GM03348 (cell line): Measurements from ENCODE around the gene CNTD1.
"Not testable (repeated sequence)": the region's sequence is repeated elsewhere in the genome, so short reads cannot be mapped to it uniquely, and the experiment has no call there.

Source experiments
- DNase-seq: peaks from one replicate; pipeline ENCODE4 v3.0.0; 2012; ENCODE audit warnings: low spot score

CNTD1 gene

DNA sequence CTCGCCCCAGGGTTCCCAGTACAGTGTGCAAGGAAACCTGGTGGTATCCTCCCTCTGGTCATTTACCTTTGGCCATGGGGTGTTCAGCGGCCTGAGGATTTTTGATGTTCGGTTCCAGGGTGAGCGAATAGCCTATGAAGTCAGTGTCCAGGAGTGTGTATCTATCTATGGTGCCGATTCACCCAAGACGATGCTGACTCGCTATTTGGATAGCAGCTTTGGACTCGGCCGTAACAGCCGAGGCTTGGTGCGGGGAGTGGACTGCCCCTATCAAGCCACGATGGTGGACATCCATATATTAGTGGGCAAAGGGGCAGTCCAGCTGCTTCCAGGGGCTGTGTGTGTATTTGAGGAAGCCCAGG lies 46.9 kb downstream of the CNTD1 start:
- DNase-seq = no peak

DNA sequence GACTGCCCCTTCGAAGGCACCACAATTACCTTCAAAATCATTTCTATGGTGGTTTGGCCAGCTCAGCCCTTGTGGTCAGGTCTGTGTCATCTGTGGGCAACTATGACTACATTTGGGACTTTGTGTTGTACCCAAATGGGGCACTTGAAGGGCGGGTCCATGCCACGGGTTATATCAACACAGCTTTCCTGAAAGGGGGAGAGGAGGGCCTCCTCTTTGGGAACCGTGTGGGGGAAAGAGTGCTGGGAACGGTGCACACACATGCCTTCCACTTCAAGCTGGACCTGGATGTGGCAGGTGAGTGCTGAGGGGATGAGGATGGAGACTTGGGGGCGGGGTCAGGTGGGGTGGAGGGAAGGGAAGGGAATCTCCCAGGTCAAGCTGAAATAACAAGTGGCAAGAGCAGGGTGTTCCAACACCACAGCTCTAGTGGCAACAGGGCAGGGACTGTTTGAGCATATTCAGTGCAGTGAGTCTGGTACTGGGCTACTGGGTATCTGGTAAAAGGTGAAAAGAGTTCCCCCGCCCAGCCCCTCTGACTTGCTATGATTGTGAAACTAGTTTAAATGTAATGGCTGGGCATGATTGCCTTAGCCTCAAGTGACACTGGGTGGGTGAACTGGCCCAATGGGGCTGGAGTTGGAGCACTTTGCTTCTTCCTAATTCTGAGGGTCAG lies 47.4 kb downstream of the CNTD1 start:
- DNase-seq = no peak

- DNase-seq = peak; percentile 72
Measured at GRCh38 chr17:42846594-42847280, 48.1 kb downstream of the CNTD1 start.

GRCh38 chr17:42848093-42848492 lies 49.4 kb downstream of the CNTD1 start:
- DNase-seq = no peak

- DNase-seq = no peak
Measured at GRCh38 chr17:42849031-42849430, 50.4 kb downstream of the CNTD1 start.

GRCh38 chr17:42849451-42850181 lies 51.0 kb downstream of the CNTD1 start:
- DNase-seq = peak; percentile 43

DNA sequence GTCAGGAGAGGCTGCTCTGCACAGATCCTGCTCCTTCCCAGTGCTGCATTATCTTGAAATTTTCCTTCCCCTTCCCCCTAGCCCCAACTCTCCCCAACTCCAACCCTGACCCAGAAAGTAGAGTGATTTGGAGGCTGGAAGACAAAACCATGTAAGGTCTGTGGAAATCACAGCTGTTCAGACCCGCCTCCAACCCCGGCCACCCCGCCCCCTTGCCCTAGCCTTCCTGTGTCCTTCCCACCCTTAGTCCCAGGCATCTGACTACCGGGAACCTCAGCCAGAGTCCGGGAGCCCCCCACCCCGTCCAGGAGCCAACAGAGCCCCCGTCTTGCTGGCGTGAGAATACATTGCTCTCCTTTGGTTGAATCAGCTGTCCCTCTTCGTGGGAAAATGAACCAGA lies 52.3 kb downstream of the CNTD1 start, which contains the start of gene AOC3:
Gene AOC3 (plus strand): TSS at position 246 of the 400 bp plus-strand sequence. CDS start 145 bp downstream, at position 391.
- DNase-seq = no peak

DNA sequence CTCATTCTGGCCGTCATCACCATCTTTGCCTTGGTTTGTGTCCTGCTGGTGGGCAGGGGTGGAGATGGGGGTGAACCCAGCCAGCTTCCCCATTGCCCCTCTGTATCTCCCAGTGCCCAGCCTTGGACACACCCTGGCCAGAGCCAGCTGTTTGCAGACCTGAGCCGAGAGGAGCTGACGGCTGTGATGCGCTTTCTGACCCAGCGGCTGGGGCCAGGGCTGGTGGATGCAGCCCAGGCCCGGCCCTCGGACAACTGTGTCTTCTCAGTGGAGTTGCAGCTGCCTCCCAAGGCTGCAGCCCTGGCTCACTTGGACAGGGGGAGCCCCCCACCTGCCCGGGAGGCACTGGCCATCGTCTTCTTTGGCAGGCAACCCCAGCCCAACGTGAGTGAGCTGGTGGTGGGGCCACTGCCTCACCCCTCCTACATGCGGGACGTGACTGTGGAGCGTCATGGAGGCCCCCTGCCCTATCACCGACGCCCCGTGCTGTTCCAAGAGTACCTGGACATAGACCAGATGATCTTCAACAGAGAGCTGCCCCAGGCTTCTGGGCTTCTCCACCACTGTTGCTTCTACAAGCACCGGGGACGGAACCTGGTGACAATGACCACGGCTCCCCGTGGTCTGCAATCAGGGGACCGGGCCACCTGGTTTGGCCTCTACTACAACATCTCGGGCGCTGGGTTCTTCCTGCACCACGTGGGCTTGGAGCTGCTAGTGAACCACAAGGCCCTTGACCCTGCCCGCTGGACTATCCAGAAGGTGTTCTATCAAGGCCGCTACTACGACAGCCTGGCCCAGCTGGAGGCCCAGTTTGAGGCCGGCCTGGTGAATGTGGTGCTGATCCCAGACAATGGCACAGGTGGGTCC lies 52.9 kb downstream of the CNTD1 start:
- not testable (repeated sequence) for DNase-seq

DNA sequence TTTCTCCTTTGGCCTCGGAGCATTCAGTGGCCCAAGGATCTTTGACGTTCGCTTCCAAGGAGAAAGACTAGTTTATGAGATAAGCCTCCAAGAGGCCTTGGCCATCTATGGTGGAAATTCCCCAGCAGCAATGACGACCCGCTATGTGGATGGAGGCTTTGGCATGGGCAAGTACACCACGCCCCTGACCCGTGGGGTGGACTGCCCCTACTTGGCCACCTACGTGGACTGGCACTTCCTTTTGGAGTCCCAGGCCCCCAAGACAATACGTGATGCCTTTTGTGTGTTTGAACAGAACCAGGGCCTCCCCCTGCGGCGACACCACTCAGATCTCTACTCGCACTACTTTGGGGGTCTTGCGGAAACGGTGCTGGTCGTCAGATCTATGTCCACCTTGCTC lies 53.7 kb downstream of the CNTD1 start:
- DNase-seq = no peak

DNA sequence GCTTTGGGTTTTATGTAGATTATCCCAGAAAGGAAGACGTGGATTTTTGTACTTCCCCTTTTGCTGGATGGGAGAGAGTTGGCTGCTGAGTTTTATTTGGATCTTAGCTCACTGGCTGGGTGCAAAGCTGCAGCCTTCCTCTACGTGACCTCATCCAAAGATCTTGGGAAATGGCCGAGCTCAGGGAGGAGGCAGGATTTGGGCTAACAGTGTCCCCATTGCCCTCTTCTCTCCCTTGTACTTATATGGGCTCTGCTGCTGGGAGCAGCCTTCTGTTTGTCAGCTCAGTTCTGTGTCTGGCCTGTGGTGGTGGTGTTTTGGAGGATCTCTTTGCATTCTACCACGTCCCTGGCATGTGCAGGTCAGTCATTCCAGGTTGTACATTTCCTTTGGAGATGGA lies 54.3 kb downstream of the CNTD1 start:
- no peak for DNase-seq

DNA sequence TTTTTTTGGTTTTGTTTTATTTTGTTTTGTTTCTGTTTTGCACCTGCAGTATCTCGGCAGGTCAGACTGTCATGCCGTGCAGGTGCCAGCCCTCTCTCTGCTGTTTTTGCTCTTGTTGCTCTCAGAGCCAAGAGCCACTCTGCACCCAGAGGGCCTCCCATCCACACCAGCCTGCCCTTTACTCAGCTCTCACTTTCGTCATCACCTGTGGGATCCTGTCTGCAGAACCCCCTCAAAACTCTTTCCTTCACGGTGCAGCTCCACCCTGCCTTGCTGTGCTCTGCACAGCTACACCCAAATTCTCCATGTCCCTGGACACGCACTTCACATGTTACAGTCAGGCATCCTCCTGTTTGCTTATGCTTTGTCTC lies 54.9 kb downstream of the CNTD1 start:
- DNase-seq = no peak

GRCh38 chr17:42853968-42854790 lies 55.5 kb downstream of the CNTD1 start:
- DNase-seq = no peak

DNA sequence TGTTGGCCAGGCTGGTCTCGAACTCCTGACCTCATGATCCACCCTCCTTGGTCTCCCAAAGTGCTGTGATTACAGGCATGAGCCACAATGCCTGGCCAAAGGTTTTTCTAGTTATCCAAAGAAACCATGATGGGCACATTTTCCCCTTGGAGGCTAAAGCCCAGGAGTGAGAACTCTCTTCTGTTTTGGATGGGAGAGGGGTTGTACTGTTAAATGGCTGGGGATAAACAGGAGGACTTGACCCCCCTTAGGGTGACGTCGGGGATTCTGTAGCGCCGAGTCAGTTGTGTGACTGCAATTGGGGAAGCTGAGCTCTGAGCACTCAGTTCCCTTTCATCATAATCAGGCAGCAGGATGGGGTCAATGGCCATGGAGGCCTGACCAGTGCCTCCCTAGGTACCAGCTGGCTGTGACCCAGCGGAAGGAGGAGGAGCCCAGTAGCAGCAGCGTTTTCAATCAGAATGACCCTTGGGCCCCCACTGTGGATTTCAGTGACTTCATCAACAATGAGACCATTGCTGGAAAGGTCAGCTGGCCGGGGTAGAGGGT lies 56.5 kb downstream of the CNTD1 start:
- no peak for DNase-seq

- DNase-seq = not testable (repeated sequence)
Measured at GRCh38 chr17:42856093-42856492, 57.4 kb downstream of the CNTD1 start.

GRCh38 chr17:42856516-42856915 lies 57.9 kb downstream of the CNTD1 start:
- not testable (repeated sequence) for DNase-seq

DNA sequence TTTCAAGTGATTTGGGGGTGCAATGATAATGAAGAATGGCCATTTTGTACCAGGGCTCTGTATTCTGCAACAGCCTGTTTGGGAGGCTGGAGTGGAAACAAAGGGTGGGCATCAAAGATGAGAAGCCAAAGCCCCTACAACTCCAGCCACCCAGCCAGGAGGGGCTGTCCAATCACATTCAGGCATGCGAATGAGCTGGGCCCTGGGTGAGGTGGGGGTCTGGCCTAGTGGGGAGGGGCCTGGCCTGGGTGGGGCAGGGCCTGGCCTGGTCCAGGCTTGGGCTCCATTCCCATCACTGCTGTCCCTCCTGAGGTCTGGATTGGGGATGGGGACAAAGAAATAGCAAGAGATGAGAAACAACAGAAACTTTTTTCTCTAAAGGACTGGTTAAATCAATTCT lies 58.7 kb downstream of the CNTD1 start:
- no peak for DNase-seq
